Brain microvascular endothelial cell (primary cell): Measurements from ENCODE around the gene MZT2B.
A peak's percentile ranks its signal among the peaks of the same experiment; 100 is the strongest.
"Not testable (repeated sequence)": the region's sequence is repeated elsewhere in the genome, so short reads cannot be mapped to it uniquely, and the experiment has no call there.

ENCODE experiments used
- DNase-seq: peaks from one replicate; pipeline ENCODE4 v3.0.0-alpha.2; 2020
- H3K27ac ChIP-seq: fragments of 250-450 bp; sonication (Bioruptor Pico); 2 replicates; pipeline ENCODE4 v1.5.1; 2020; ENCODE audit warnings: mild to moderate bottlenecking, moderate library complexity
- H3K27me3 ChIP-seq: fragments of 250-450 bp; sonication (Bioruptor Pico); replicated peaks from 2 replicates; pipeline ENCODE4 v1.5.1; 2020; ENCODE audit warnings: mild to moderate bottlenecking
- H3K36me3 ChIP-seq: fragments of 250-450 bp; sonication (Bioruptor Pico); replicated peaks from 2 replicates; pipeline ENCODE4 v1.5.1; 2020; ENCODE audit warnings: mild to moderate bottlenecking
- H3K4me3 ChIP-seq: 2 replicates; pipeline ENCODE4 v1.5.1; 2011; ENCODE audit warnings: low read depth, mild to moderate bottlenecking, control low read depth, low read length, moderate library complexity
- in situ Hi-C: cut with HindIII; loops from 2 replicates; pipeline ENCODE4 v1.10.0; 2017; ENCODE audit warnings: low sequenced_read_pairs, low pct_ligation_motif_present
- TF ChIP-seq, protein P1 (sequence below): IDR thresholded peaks from 2 replicates; pipeline ENCODE4 v1.5.1; 2011; ENCODE audit warnings: low read depth, mild to moderate bottlenecking, moderate library complexity, low read length, control low read depth, inconsistent platforms; ENCODE audit errors: missing control alignments

Gene MZT2B

DNA sequence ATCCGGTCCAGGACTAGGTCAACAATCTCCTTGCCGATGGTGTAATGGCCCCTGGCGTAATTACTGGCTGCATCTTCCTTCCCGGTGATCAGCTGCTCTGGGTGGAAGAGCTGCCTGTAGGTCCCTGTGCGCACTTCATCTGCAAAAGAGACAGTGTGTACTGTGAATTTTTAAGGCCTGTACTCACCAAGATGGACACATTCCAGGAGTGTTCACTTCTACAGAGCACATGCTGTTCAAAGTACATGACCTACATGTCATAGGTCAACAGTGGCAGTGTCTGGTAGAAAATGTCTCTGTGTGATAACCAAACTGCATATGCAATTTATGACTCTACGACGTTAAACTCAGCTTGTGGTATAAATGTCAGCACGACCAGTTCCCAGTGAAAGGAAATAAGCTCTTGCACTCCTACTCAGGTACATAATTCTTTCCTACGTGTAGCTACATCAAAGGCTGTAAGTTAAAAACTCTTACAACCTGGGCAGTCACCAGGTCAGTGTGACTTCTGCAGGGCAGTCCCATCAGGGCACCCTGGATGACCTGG lies 13.1 kb downstream of the MZT2B start:
- H3K4me3 ChIP-seq, H3K36me3 ChIP-seq, DNase-seq, H3K27ac ChIP-seq, in situ Hi-C loops, H3K27me3 ChIP-seq: not testable (repeated sequence)

DNA sequence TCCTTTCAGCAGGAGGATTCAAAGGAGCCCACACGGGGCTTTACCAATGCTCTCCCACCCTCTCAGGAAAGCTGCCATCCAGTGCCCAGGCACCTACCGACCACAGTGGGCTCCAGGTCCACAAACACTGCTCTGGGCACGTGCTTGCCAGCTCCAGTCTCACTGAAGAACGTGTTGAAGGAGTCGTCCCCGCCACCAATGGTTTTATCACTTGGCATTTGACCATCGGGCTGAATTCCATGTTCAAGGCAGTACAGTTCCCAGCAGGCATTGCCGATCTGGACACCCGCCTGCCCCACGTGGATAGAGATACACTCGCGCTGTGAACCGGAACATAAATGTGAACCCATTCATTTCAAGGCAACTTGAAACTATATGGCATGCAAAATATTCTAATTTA lies 14.0 kb downstream of the MZT2B start:
- H3K27me3 ChIP-seq, H3K27ac ChIP-seq, H3K4me3 ChIP-seq, DNase-seq, H3K36me3 ChIP-seq, in situ Hi-C loops: not testable (repeated sequence)

DNA sequence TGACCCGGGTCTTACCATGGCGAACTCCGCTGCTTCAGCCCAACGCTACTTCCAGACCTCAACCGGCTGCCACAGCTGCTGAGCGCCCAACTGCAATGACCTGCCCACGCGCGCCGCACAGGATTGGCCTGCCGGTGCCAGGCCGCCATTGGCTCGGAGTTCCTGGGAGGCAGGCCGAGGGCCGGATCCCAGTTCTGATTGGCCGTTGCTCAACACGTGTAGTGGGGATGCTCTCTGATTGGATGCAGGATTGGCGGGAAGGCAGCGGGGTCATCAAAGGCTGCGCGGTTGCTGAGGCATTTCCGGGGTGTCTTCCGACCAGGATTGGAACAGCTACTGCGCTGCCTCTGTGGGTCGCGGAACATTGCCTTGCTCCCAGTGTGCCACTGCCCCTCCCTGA lies 16.3 kb downstream of the MZT2B start, which contains the start of gene TUBA3E:
TUBA3E (minus strand) TSS at position 97 of the 400 bp plus-strand sequence; CDS start at position 18, 79 bp downstream.
- no peak for DNase-seq
- H3K36me3 ChIP-seq = no peaks in the 10 kb centered on the region
- TF ChIP-seq, protein P1, sequence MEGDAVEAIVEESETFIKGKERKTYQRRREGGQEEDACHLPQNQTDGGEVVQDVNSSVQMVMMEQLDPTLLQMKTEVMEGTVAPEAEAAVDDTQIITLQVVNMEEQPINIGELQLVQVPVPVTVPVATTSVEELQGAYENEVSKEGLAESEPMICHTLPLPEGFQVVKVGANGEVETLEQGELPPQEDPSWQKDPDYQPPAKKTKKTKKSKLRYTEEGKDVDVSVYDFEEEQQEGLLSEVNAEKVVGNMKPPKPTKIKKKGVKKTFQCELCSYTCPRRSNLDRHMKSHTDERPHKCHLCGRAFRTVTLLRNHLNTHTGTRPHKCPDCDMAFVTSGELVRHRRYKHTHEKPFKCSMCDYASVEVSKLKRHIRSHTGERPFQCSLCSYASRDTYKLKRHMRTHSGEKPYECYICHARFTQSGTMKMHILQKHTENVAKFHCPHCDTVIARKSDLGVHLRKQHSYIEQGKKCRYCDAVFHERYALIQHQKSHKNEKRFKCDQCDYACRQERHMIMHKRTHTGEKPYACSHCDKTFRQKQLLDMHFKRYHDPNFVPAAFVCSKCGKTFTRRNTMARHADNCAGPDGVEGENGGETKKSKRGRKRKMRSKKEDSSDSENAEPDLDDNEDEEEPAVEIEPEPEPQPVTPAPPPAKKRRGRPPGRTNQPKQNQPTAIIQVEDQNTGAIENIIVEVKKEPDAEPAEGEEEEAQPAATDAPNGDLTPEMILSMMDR = no peak
- H3K27ac ChIP-seq = no peak within 1 kb of the TSS
- no peak within 1 kb of the TSS for H3K4me3 ChIP-seq
- in situ Hi-C loops = no loop called here
- no peaks in the 10 kb centered on the region for H3K27me3 ChIP-seq

DNA sequence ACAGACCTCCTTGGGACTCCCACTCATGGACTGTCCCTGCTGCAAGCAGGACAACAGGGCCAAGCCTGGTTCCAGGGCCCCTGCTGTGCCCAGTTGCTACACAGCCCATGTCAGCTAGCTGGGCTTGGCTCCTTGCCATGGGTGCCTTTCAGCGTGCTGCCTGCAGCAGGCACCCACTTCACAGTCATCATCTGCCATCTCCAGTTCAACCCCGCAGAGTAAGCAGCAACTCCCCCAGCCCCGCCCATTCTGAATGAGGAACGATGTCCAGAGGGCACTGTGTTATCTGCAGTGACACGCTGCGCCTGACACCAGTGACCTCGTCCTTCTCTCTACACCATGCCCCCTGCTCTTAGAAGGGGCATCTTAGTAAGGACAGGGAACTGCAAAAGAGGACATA lies 20.5 kb downstream of the MZT2B start:
- DNase-seq, in situ Hi-C loops, H3K27me3 ChIP-seq, H3K27ac ChIP-seq, H3K4me3 ChIP-seq, H3K36me3 ChIP-seq: not testable (repeated sequence)

DNA sequence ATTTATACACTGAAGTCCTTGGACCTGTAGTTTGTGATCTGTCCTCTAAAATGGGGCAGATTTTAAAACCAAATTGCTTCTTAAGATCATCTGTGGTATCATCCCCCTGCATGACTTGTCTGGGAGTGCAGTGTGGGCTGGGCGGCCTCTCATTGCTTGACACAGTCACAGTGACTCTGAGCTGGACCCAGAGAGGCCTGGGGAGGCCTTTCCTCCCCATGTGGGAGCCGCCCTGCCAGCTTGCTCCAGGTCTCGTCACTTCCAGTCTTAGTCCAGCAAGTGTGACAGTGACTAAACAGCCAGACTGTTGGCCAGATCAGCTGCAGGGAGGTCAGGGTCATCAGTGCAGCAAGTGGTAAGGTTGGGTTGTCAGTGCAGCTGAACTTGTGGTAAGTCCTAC lies 21.1 kb downstream of the MZT2B start:
- H3K4me3 ChIP-seq, DNase-seq, H3K27me3 ChIP-seq, H3K36me3 ChIP-seq, in situ Hi-C loops, H3K27ac ChIP-seq: not testable (repeated sequence)

DNA sequence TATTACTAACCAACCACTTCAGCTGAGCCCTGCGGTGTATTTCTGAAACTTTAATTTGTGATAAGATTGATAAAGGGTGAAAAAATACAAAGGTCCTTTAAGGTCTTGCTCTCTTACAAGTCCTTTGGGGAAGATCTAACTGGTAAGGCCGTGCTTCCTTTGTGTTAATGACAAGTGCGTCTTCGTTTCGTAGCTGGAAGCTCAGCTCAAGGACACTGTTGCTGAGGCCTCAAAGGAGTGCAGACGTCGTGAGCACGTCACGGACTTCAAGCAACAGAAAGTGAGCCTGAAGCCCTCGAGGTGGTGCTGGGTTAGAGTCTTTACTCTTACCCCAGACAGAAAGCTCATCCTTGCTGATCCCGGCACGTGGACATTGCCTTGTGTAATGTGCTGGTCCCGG lies 25.0 kb downstream of the MZT2B start:
- H3K36me3 ChIP-seq, H3K27ac ChIP-seq, in situ Hi-C loops, H3K4me3 ChIP-seq, DNase-seq, H3K27me3 ChIP-seq: not testable (repeated sequence)

DNA sequence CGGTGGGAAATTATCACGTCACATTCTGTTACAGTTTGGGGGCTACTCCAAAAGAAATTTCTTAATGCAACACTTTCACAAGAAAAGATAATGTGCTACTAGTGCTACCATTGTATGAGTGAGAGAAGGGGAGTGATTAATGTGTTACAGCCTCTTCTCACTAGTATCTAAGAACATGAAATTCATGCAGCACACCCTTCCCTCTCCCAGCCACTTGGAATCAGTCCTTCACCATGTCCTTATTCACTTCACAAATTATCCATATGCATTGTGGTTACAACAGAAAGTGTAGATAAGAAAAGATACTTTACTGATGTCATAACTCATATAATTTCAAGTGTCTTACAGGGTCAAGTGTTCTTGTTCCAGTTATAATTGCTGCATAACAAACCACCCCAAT lies 37.1 kb downstream of the MZT2B start:
- H3K36me3 ChIP-seq, H3K4me3 ChIP-seq, DNase-seq, H3K27me3 ChIP-seq, H3K27ac ChIP-seq, in situ Hi-C loops: not testable (repeated sequence)

DNA sequence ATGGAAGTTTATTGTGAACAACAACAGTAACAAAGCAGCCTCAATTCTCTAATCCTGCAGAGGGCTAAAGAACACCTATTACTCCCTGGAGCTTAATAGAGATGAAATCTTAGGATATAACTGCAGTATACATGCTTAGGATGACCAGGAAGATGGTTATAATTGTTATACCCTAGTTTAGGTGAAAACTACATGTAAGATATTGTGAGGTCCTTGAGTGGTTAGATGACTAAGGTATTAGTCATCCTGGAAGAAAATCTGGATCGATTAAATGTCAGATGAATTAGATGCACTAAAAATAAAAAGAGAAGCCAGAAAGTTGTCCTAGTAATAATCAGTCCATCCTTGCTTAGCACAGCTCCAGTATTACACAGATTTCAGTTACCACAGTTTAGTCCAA lies 38.4 kb downstream of the MZT2B start:
- H3K27me3 ChIP-seq, H3K4me3 ChIP-seq, H3K27ac ChIP-seq, in situ Hi-C loops, H3K36me3 ChIP-seq, DNase-seq: not testable (repeated sequence)

DNA sequence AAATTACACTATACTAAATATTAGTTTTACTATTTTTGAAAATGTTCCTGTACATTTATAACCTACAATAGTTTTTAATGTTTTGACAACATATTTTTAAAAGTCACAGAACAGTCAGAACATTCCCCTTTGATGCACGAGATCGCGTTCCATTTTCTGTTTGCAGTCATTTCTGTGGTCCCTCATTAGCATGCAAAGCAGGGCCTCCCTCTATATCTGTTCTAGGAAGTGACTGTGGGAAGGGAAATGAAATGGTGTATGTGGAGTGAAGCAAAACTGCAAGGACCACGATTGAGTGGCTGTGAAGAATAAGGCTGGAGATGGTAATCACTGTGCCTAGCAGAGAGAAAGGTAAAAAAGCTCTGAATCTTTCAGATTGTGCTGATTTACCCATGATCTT lies 40.5 kb downstream of the MZT2B start:
- H3K27me3 ChIP-seq, H3K27ac ChIP-seq, DNase-seq, in situ Hi-C loops, H3K4me3 ChIP-seq, H3K36me3 ChIP-seq: not testable (repeated sequence)

DNA sequence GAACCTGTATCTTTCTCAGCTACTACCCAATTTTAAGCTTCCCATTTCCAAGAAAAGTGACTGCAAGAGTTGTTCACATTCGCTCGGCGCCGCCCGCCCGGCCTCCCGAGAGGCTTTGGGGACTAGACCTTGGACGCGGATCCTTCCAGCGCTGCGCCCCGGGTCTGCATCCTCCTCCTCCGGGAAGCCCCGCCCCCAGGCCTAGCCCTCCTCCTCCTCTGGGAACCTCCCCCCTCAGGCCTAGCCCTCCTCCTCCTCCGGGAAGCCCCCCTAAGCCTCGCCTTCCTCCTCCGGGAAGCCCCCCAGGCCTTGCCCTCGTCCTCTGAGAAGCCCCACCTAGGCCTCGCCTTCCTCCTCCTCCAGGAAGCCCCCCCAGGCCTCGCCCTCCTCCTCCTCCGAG lies 45.9 kb downstream of the MZT2B start:
- H3K27me3 ChIP-seq, H3K36me3 ChIP-seq, H3K27ac ChIP-seq, DNase-seq, H3K4me3 ChIP-seq, in situ Hi-C loops: not testable (repeated sequence)

DNA sequence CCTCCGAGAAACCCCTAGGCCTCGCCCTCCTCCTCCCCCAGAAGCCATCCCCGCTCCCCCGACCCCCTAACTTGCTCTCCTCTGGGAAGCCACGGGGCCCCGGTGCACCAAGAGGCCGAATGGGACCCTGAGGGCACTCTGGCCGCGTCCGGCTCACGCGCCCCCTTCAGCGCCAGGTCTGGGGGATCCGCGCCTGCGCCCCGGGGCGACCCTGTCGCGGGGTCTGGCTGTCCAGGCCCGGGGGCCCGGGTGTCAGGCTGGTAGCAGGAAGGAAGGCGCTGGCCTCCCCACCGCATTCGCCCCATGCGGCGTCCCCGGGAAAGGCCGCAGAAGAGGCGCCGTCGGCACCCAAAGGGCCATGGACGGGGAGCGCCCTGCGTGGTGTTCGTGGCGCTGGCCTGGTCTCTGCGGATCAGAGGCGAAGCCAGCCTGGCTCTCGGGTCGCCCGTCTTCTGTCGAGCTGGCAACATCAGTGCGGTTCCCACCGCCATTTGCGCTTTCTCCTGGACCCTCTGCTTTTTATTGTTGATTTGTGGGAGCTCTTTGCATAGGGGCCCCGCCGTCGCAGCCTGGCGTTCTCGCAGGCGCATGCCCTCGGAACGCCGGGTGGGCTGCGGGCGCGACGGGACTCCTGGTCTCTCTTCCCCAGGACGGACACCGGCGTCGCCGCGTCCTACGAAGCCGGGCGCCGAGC lies 46.6 kb downstream of the MZT2B start:
- H3K36me3 ChIP-seq, H3K4me3 ChIP-seq, DNase-seq, in situ Hi-C loops, H3K27me3 ChIP-seq, H3K27ac ChIP-seq: not testable (repeated sequence)

DNA sequence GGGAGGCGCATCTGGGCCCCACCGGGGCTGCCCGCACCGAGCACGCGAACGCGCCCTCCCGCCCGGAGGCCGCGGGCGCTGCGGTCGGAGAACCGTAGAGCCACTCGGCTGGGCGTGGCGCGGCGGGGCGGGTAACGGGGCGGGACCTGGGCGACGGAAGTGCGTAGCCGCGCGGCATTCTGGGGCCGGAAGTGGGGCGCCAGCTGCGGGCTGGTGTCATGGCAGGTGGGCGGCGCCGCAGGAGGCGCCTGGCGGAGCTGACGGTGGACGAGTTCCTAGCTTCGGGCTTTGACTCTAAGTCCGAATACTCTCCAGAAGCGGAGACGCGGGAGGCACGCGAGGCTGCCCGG lies 47.1 kb downstream of the MZT2B start:
- in situ Hi-C loops, DNase-seq, H3K27me3 ChIP-seq, H3K27ac ChIP-seq, H3K36me3 ChIP-seq: not testable (repeated sequence)
- H3K4me3 ChIP-seq = peak overlapping the region; percentile 22

DNA sequence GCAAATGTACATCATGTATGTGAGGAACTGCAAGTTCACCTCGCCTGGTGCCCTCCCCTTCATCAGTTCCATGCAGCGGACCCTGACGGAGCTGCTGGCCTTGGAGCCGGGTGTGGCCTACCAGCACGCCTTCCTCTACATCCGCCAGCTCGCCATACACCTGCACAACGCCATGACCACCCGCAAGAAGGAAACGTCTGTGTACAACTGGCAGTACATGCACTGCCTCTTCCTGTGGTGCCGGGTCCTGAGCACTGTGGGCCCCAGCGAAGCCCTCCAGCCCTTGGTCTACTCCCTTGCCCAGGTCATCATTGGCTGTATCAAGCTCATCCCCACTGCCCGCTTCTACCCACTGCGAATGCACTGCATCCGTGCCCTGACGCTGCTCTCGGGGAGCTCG lies 48.3 kb downstream of the MZT2B start:
- H3K27me3 ChIP-seq, DNase-seq, H3K27ac ChIP-seq, H3K4me3 ChIP-seq, in situ Hi-C loops, H3K36me3 ChIP-seq: not testable (repeated sequence)

DNA sequence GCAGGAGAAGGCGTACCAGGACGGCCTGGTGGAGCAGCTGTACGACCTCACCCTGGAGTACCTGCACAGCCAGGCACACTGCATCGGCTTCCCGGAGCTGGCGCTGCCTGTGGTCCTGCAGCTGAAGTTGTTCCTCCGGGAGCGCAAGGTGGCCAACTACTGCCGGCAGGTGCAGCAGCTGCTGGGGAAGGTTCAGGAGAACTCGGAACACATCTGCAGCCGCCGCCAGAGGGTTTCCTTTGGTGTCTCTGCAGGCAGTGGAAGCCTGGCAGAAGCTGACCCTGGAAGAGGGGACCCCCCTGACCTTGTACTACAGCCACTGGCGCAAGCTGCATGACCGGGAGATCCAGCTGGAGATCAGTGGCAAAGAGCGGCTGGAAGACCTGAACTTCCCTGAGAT lies 48.8 kb downstream of the MZT2B start:
- H3K36me3 ChIP-seq, H3K27me3 ChIP-seq, H3K4me3 ChIP-seq, H3K27ac ChIP-seq, in situ Hi-C loops, DNase-seq: not testable (repeated sequence)
